Ectodermal cell (in vitro differentiated cells): ENCODE data around the gene LHFPL4.
"Not testable (repeated sequence)": the region's sequence is repeated elsewhere in the genome, so short reads cannot be mapped to it uniquely, and the experiment has no call there.

Source experiments
- H3K27ac ChIP-seq: 2 replicates; pipeline ENCODE4 v1.7.0; 2013; ENCODE audit warnings: mild to moderate bottlenecking, low read depth, low read length; ENCODE audit not compliant: insufficient read depth, poor library complexity, severe bottlenecking
- H3K27me3 ChIP-seq: 2 replicates; pipeline ENCODE4 v1.7.0; 2013; ENCODE audit warnings: mild to moderate bottlenecking, low read length; ENCODE audit not compliant: insufficient read depth, control insufficient read depth, poor library complexity, severe bottlenecking
- H3K36me3 ChIP-seq: one replicate; pipeline ENCODE4 v1.7.0; 2013; ENCODE audit warnings: low read length; ENCODE audit not compliant: control insufficient read depth, insufficient read depth
- H3K4me1 ChIP-seq: one replicate; pipeline ENCODE4 v1.7.0; 2013; ENCODE audit warnings: low read length; ENCODE audit not compliant: control insufficient read depth, insufficient read depth
- H3K4me3 ChIP-seq: 2 replicates; pipeline ENCODE4 v1.7.0; 2013; ENCODE audit warnings: low read depth, low read length, control low read depth; ENCODE audit not compliant: insufficient read depth
- H3K9me3 ChIP-seq: 2 replicates; pipeline ENCODE4 v1.7.0; 2013; ENCODE audit warnings: mild to moderate bottlenecking, low read length, moderate library complexity; ENCODE audit not compliant: control insufficient read depth
- WGBS, 2 experiments: methylation state at CpG; one replicate each; pipeline ENCODE4 v1.1.7; 2013; ENCODE audit warnings: missing lambda C conversion rate in 2 of 2; 5-methylcytosine and 5-hydroxymethylcytosine counted together

Gene LHFPL4

GRCh38 chr3:9582332-9582731 is 28.7 kb upstream of the LHFPL4 start:
- WGBS, 2 experiments, result 65 to 68% methylated on average over 3 of the region's 3 CpGs
- no peak overlapping the region for H3K4me3 ChIP-seq
- no peaks in the 10 kb centered on the region for H3K36me3 ChIP-seq
- no peaks in the 10 kb centered on the region for H3K27me3 ChIP-seq
- no peaks in the 10 kb centered on the region for H3K9me3 ChIP-seq
- no peaks in the 10 kb centered on the region for H3K4me1 ChIP-seq
- no peak overlapping the region for H3K27ac ChIP-seq

- Histone ChIP-seq H3K27me3 (no peaks in the 10 kb centered on the region), H3K4me1 (no peaks in the 10 kb centered on the region), H3K36me3 (no peaks in the 10 kb centered on the region), H3K4me3 (no peak overlapping the region), H3K9me3 (no peaks in the 10 kb centered on the region), H3K27ac (no peak overlapping the region)
- WGBS, 2 experiments, result 78 to 87% methylated on average over 2 of the region's 2 CpGs
Observed at GRCh38 chr3:9581742-9582141, 28.1 kb upstream of the LHFPL4 start.

DNA sequence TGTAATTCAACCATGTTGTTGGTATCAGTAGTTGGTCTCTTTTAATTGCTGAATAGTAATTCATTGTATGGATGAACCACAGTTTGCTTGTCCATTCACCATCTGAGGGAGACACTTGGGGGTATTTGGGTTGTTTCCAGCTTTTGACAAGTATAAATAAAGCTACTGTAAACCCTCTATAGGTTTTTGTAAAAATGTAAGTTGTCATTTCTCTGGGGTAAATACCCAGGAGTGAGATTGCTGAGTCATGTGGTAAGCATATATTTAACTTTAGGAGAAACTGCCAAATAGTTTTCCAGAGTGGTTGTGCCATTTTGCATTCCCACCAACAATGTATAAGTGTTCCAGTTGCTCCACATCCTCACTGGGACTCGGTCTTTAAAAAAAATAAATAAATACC is 15.4 kb upstream of the LHFPL4 start:
- H3K9me3 ChIP-seq, result no peaks in the 10 kb centered on the region
- no peaks in the 10 kb centered on the region for H3K4me1 ChIP-seq
- no peaks in the 10 kb centered on the region for H3K27me3 ChIP-seq
- no peak overlapping the region for H3K27ac ChIP-seq
- H3K4me3 ChIP-seq, result no peak overlapping the region
- WGBS, 2 experiments, result 92 to 97% methylated on average over 1 of the region's 1 CpG
- no peaks in the 10 kb centered on the region for H3K36me3 ChIP-seq

GRCh38 chr3:9565316-9565715 is 11.7 kb upstream of the LHFPL4 start:
- WGBS, 2 experiments, result 100% methylated on average over 1 of the region's 2 CpGs; no CpG with 5 or more reads in 1 of the 2 experiments
- Histone ChIP-seq H3K27ac (no peak overlapping the region), H3K9me3 (no peaks in the 10 kb centered on the region), H3K4me1 (no peaks in the 10 kb centered on the region), H3K4me3 (no peak overlapping the region), H3K36me3 (no peaks in the 10 kb centered on the region), H3K27me3 (no peaks in the 10 kb centered on the region)

DNA sequence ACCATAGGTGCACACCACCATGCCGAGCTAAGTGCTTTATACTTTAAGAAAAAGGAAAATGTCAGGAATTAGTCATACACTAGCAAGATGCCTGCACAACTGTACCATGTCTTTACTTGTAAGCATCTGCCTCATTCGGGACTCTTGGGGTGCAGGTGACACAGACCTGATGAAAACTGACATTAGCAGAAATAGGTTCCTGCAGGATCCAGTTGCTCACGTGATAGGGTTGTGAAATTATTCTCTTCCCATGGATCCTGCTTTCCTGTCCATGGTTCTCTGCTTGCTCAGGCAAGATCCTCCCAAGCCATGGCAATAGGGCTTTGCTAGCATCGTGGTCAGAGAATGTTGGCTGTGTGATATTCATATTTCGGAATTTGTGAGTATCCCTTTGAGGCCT is 10.2 kb upstream of the LHFPL4 start:
- H3K4me1 ChIP-seq, result no peaks in the 10 kb centered on the region
- no peak overlapping the region for H3K27ac ChIP-seq
- H3K27me3 ChIP-seq, result no peaks in the 10 kb centered on the region
- H3K9me3 ChIP-seq, result no peaks in the 10 kb centered on the region
- H3K36me3 ChIP-seq, result no peaks in the 10 kb centered on the region
- H3K4me3 ChIP-seq, result no peak overlapping the region
- WGBS, 2 experiments, result 91% methylated on average over 5 of the region's 5 CpGs

GRCh38 chr3:9560056-9560455 is 6.4 kb upstream of the LHFPL4 start:
- H3K4me3 ChIP-seq, H3K9me3 ChIP-seq, H3K36me3 ChIP-seq, H3K4me1 ChIP-seq, H3K27ac ChIP-seq: not testable (repeated sequence)
- WGBS, 2 experiments, result 95 to 97% methylated on average over 21 to 24 of the region's 24 CpGs
- H3K27me3 ChIP-seq, result peaks cover 12% of the 10 kb centered on the region

- no peak overlapping the region for H3K27ac ChIP-seq
- H3K27me3 ChIP-seq, result peaks cover 41% of the 10 kb centered on the region
- H3K36me3 ChIP-seq, result no peaks in the 10 kb centered on the region
- H3K9me3 ChIP-seq, result no peaks in the 10 kb centered on the region
- WGBS, 2 experiments, result 47 to 48% methylated on average over 12 of the region's 12 CpGs
- H3K4me3 ChIP-seq, result peak overlapping the region; percentile 38
- peaks cover 6% of the 10 kb centered on the region for H3K4me1 ChIP-seq
Observed at GRCh38 chr3:9553948-9554513, 409 bp upstream of the LHFPL4 start.

GRCh38 chr3:9552252-9552999 is 1.2 kb downstream of the LHFPL4 start:
- H3K36me3 ChIP-seq, result no peaks in the 10 kb centered on the region
- H3K27ac ChIP-seq, result no peak overlapping the region
- H3K9me3 ChIP-seq, result no peaks in the 10 kb centered on the region
- WGBS, 2 experiments, result 1% methylated on average over 57 of the region's 57 CpGs
- peaks cover 6% of the 10 kb centered on the region for H3K4me1 ChIP-seq
- H3K4me3 ChIP-seq, result peak overlapping the region; percentile 38
- peaks cover 41% of the 10 kb centered on the region for H3K27me3 ChIP-seq

GRCh38 chr3:9550999-9551398 is 2.6 kb downstream of the LHFPL4 start:
- Histone ChIP-seq H3K9me3 (no peaks in the 10 kb centered on the region), H3K4me1 (peaks cover 6% of the 10 kb centered on the region), H3K4me3 (no peak overlapping the region), H3K27ac (no peak overlapping the region), H3K27me3 (peaks cover 39% of the 10 kb centered on the region), H3K36me3 (no peaks in the 10 kb centered on the region)
- 38 to 57% methylated on average over 1 of the region's 1 CpG for WGBS, 2 experiments

GRCh38 chr3:9549600-9549999 is 4.0 kb downstream of the LHFPL4 start:
- Histone ChIP-seq H3K27me3 (peaks cover 26% of the 10 kb centered on the region), H3K4me3 (no peak overlapping the region), H3K36me3 (no peaks in the 10 kb centered on the region), H3K9me3 (no peaks in the 10 kb centered on the region), H3K27ac (no peak overlapping the region), H3K4me1 (peaks cover 6% of the 10 kb centered on the region)
- WGBS, 2 experiments, result 91 to 92% methylated on average over 2 of the region's 2 CpGs
